IMR-90 (cell line): Measurements from ENCODE around the gene EXOC6B. TPM values are rescaled to one million over a fixed set of nuclear protein-coding genes. Genes with fewer than 3 reads are reported as not detected.

Experiments used
- ATAC-seq: fragments of 200-7000 bp; cut with Tn5 transposase; 2 replicates; pipeline ENCODE4 v1.9.1; 2020; ENCODE audit warnings: low read depth, mild to moderate bottlenecking, moderate library complexity
- BruUV-seq: library from RNA; stranded (reverse); fragments of 400-500 nt; replicated peaks from 2 replicates; lab custom pipeline; 2021; lab: Mats Ljungman, UMichigan
- CTCF ChIA-PET: fragments of 300-600 bp; formaldehyde crosslinking; extraction: SDS; loops from one replicate; lab custom pipeline; 2021; ENCODE audit warnings: antibody characterized with exemption; lab: Yijun Ruan, JAX
- POLR2A ChIA-PET: fragments of 300-600 bp; sonication (Branson Sonifier 250); formaldehyde crosslinking; loops from one replicate; lab custom pipeline; 2022; ENCODE audit warnings: antibody characterized with exemption; ENCODE audit not compliant: unreplicated experiment; lab: Charles Lee
- DNase-seq: peaks from one replicate; pipeline ENCODE4 v3.0.0; 2013
- H2AFZ ChIP-seq: replicated peaks from 2 replicates; pipeline ENCODE3; 2013; ENCODE audit warnings: low read length, mild to moderate bottlenecking; ENCODE audit not compliant: poor library complexity
- H2AK5ac ChIP-seq: 2 replicates; pipeline ENCODE4 v1.6.1; 2013; ENCODE audit warnings: low read depth, low read length, inconsistent platforms
- H2AK9ac ChIP-seq: replicated peaks from 2 replicates; pipeline ENCODE3; 2013; ENCODE audit warnings: mild to moderate bottlenecking, low read depth, low read length, moderate library complexity; ENCODE audit not compliant: poor library complexity
- H2BK120ac ChIP-seq: 2 replicates; pipeline ENCODE4 v1.6.1; 2013; ENCODE audit warnings: low read depth, low read length, inconsistent platforms
- H2BK15ac ChIP-seq: 3 replicates; pipeline ENCODE4 v1.6.1; 2013; ENCODE audit warnings: low read depth, low read length, inconsistent platforms
- H2BK20ac ChIP-seq: 2 replicates; pipeline ENCODE4 v1.6.1; 2013; ENCODE audit warnings: low read depth, mild to moderate bottlenecking, inconsistent platforms, low read length, moderate library complexity
- H2BK5ac ChIP-seq: 2 replicates; pipeline ENCODE4 v1.6.1; 2013; ENCODE audit warnings: mild to moderate bottlenecking, low read depth, low read length, inconsistent platforms; ENCODE audit not compliant: poor library complexity, severe bottlenecking
- H3K14ac ChIP-seq: replicated peaks from 2 replicates; pipeline ENCODE4 v1.6.1; 2013; ENCODE audit warnings: low read depth, low read length, inconsistent platforms
- H3K18ac ChIP-seq: 2 replicates; pipeline ENCODE4 v1.6.1; 2013; ENCODE audit warnings: low read depth, low read length, control low read depth
- H3K23ac ChIP-seq: 2 replicates; pipeline ENCODE4 v1.6.1; 2013; ENCODE audit warnings: low read depth, low read length, inconsistent platforms
- H3K27ac ChIP-seq: 2 replicates; pipeline ENCODE4 v1.5.1; 2013; ENCODE audit warnings: mild to moderate bottlenecking, control low read depth, low read length; ENCODE audit not compliant: insufficient read depth
- H3K27me3 ChIP-seq: 2 replicates; pipeline ENCODE4 v1.6.1; 2013; ENCODE audit warnings: low read length; ENCODE audit not compliant: control insufficient read depth, insufficient read depth
- H3K36me3 ChIP-seq: 2 replicates; pipeline ENCODE4 v1.6.1; 2013; ENCODE audit warnings: low read length, mixed read lengths; ENCODE audit not compliant: control insufficient read depth, insufficient read depth
- H3K4ac ChIP-seq: 2 replicates; pipeline ENCODE4 v1.6.1; 2013; ENCODE audit warnings: low read depth, low read length, inconsistent platforms
- H3K4me1 ChIP-seq: 2 replicates; pipeline ENCODE4 v1.6.1; 2013; ENCODE audit warnings: low read length, mixed read lengths; ENCODE audit not compliant: control insufficient read depth, insufficient read depth
- H3K4me2 ChIP-seq: 2 replicates; pipeline ENCODE4 v1.6.1; 2013; ENCODE audit warnings: low read depth, mild to moderate bottlenecking, control low read depth, low read length, moderate library complexity
- H3K4me3 ChIP-seq: 2 replicates; pipeline ENCODE4 v1.5.1; 2013; ENCODE audit warnings: low read depth, mild to moderate bottlenecking, control low read depth, low read length, moderate library complexity; ENCODE audit not compliant: insufficient read depth
- H3K56ac ChIP-seq: 2 replicates; pipeline ENCODE4 v1.6.1; 2013; ENCODE audit warnings: low read length, inconsistent platforms; ENCODE audit not compliant: insufficient read depth; ENCODE audit errors: extremely low read depth
- H3K79me1 ChIP-seq, 2 experiments: 2 replicates each; pipeline ENCODE4 v1.6.1; 2013; ENCODE audit warnings: low read length in 2 of 2, inconsistent platforms in 1 of 2, low read depth in 1 of 2
- H3K9ac ChIP-seq: 2 replicates; pipeline ENCODE4 v1.6.1; 2013; ENCODE audit warnings: low read depth, low read length, control low read depth
- H3K9me1 ChIP-seq: 2 replicates; pipeline ENCODE4 v1.6.1; 2013; ENCODE audit warnings: low read length, inconsistent platforms; ENCODE audit not compliant: insufficient read depth
- H3K9me3 ChIP-seq: 2 replicates; pipeline ENCODE4 v1.6.1; 2013; ENCODE audit warnings: low read length; ENCODE audit not compliant: control insufficient read depth, insufficient read depth
- H4K20me1 ChIP-seq: 2 replicates; pipeline ENCODE4 v1.6.1; 2013; ENCODE audit warnings: low read length, inconsistent platforms; ENCODE audit not compliant: insufficient read depth
- H4K5ac ChIP-seq: 2 replicates; pipeline ENCODE4 v1.6.1; 2013; ENCODE audit warnings: mild to moderate bottlenecking, low read depth, low read length, control low read depth
- H4K8ac ChIP-seq, 2 experiments: 2 replicates each; pipeline ENCODE4 v1.6.1; 2013; ENCODE audit warnings: low read depth in 2 of 2, low read length in 2 of 2, control low read depth in 1 of 2, inconsistent platforms in 1 of 2
- H4K91ac ChIP-seq: 2 replicates; pipeline ENCODE4 v1.6.1; 2013; ENCODE audit warnings: low read depth, low read length, inconsistent platforms; ENCODE audit not compliant: insufficient read depth
- FOS ChIP-seq: fragments of 150-350 bp; IDR thresholded peaks from 2 replicates; pipeline ENCODE4 v1.6.1; 2016; ENCODE audit warnings: low read depth, low read length
- MAFK ChIP-seq: IDR thresholded peaks from 2 replicates; pipeline ENCODE4 v1.6.1; 2012; ENCODE audit warnings: low read depth, low read length, improper control_type of control experiment
- MXI1 ChIP-seq: IDR thresholded peaks from 2 replicates; pipeline ENCODE4 v1.6.1; 2012; ENCODE audit warnings: low read depth, mild to moderate bottlenecking, low read length, moderate library complexity, borderline replicate concordance
- RFX5 ChIP-seq: IDR thresholded peaks from 2 replicates; pipeline ENCODE4 v1.8.0; 2012; ENCODE audit warnings: low read depth, mild to moderate bottlenecking, low read length, moderate library complexity
- WGBS, 2 experiments: methylation state at CpG; one replicate each; pipeline versions ENCODE4 v1.1.5 to v1.1.7; 2013; ENCODE audit warnings: missing lambda C conversion rate in 2 of 2; ENCODE audit not compliant: insufficient read length in 1 of 2; ENCODE audit errors: extremely low coverage in 2 of 2; 5-methylcytosine and 5-hydroxymethylcytosine counted together
- dilution Hi-C: fragments of 300-500 bp; cut with HindIII; formaldehyde crosslinking; loops from one replicate; pipeline ENCODE4 v1.14.3; 2018; ENCODE audit warnings: low sequenced_read_pairs; ENCODE audit not compliant: unreplicated experiment
- in situ Hi-C: fragments of 300-500 bp; cut with MboI; formaldehyde crosslinking; loops from 3 replicates; pipeline ENCODE4 v1.14.3; 2019; ENCODE audit warnings: low sequenced_read_pairs, inconsistent platforms, mixed read lengths
- intact Hi-C: fragments of 100-400 bp; cut with micrococcal nuclease; formaldehyde crosslinking; loops from 2 replicates; pipeline ENCODE4 v1.10.0; 2022
- polyA plus RNA-seq, 3 experiments: library from polyadenylated mRNA; depleted of rRNA; stranded (reverse); fragments of >200 nt; gene quantifications; 2 replicates each; pipeline ENCODE4 v1.2.3, GENCODE V29; 2012; ENCODE audit warnings: low replicate concordance in 1 of 3
- total RNA-seq: library from RNA; depleted of rRNA; stranded (reverse); fragments of >200 nt; gene quantifications from 2 replicates; pipeline ENCODE4 v1.2.3, GENCODE V29; 2012

EXOC6B gene
- total and polyA plus RNA-seq, 2 of the 4 experiments (the other 2 are of a cell fraction): 10.2 to 29.4 TPM

DNA sequence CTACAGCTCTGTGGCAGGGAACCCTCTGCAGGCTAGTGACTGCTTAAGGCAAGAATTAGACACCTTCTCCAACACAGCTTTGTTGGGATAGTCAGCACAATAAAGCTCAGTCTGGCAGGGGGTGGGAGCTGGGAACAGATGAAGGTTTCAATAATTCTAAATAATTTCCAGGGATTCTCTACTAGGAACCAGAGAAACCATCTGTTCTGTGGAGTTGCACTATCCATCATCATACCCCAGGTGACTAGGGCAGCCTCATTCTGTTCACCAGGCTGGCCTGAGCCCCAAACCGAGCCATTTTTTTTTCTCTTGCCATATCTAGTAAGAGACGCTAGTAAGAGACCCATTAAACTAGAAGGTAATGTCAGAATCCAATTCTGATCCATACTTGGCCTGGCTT is 642.4 kb downstream of the EXOC6B start:
- Histone ChIP-seq H2AFZ (no peak overlapping the region), H3K4ac (no peak overlapping the region), H3K4me3 (no peak overlapping the region), H2BK120ac (no peak overlapping the region), H3K56ac (no peak overlapping the region), H3K9me1 (peaks cover 2% of the 10 kb centered on the region; the same call in 1 of the 2 replicates), H2AK9ac (no peak overlapping the region), H3K4me2 (no peak overlapping the region), H3K79me1 (no peaks in the 10 kb centered on the region), H3K9ac (no peak overlapping the region), H2BK20ac (no peak overlapping the region), H2BK5ac (no peak overlapping the region), H4K8ac (no peak overlapping the region), H4K91ac (no peak overlapping the region), H3K4me1 (no peaks in the 10 kb centered on the region), H2AK5ac (no peak overlapping the region), H3K27ac (no peak overlapping the region), H3K27me3 (no peaks in the 10 kb centered on the region), H3K14ac (no peak overlapping the region), H4K20me1 (no peaks in the 10 kb centered on the region; the same call in 1 of the 2 replicates), H2BK15ac (no peak overlapping the region), H3K9me3 (peaks cover 3% of the 10 kb centered on the region; the same call in 1 of the 2 replicates), H3K23ac (no peak overlapping the region), H3K18ac (no peak overlapping the region), H3K36me3 (peaks cover 3% of the 10 kb centered on the region), H4K5ac (no peak overlapping the region)
- DNase-seq (no peak), ATAC-seq (no peak)
- dilution Hi-C loops: no loop called here
- ChIA-PET POLR2A (no interaction called here), CTCF (no interaction called here)
- no peak for TF ChIP-seq MAFK
- no peak for TF ChIP-seq RFX5
- TF ChIP-seq MXI1: no peak
- TF ChIP-seq FOS: no peak
- intact Hi-C loops: no loop called here
- BruUV-seq: no TSS peak
- in situ Hi-C loops: no loop called here
- no CpG with 5 or more reads among the region's 2 CpGs for WGBS, 2 experiments
